Measurements from ENCODE around the gene PABPC1L2A. TPM values are rescaled to one million over a fixed set of nuclear protein-coding genes. Genes with fewer than 3 reads are reported as not detected.
"Not testable (repeated sequence)": the region's sequence is repeated elsewhere in the genome, so short reads cannot be mapped to it uniquely, and the experiment has no call there.

Gene PABPC1L2A
- total RNA-seq, 1 experiment from 2014 or later = not detected

GRCh38 chrX:73099505-73099904 is 20.2 kb upstream of the PABPC1L2A start:
- H3K36me3 ChIP-seq (ENCODE audit: control insufficient read depth in 1 of 2, insufficient read depth in 2 of 2, low read length in 2 of 2); H2AFZ ChIP-seq (ENCODE audit: low read depth, low read length, poor library complexity, severe bottlenecking); H4K20me1 ChIP-seq (ENCODE audit: insufficient read depth); BruUV-seq (replicated peaks); CTCF ChIA-PET; POLR2A ChIA-PET; H3K27ac ChIP-seq (ENCODE audit: low read depth, low read length); H3K9ac ChIP-seq (ENCODE audit: low read length); H3K4me1 ChIP-seq (ENCODE audit: control insufficient read depth in 1 of 2, insufficient read depth in 2 of 2, low read length in 2 of 2); H3K4me2 ChIP-seq (ENCODE audit: low read length); H3K4me3 ChIP-seq (replicated peaks in 1 of 2; ENCODE audit: low read depth in 1 of 2, low read length in 2 of 2); DNase-seq (ENCODE audit: low read depth, low spot score); ATAC-seq; RAD21 ChIA-PET (ENCODE audit: low non-redundant PET in 1 of 2, low total read pairs in 2 of 2, uncharacterized antibody in 2 of 2, unreplicated experiment in 2 of 2); H3K79me2 ChIP-seq (ENCODE audit: insufficient read depth, low read length); H3K9me2 ChIP-seq (ENCODE audit: insufficient read depth); H3K27me3 ChIP-seq (ENCODE audit: insufficient read depth, low read length); H3K9me3 ChIP-seq (ENCODE audit: control insufficient read depth in 1 of 2, insufficient read depth in 1 of 2, low read depth in 1 of 2, low read length in 2 of 2): not testable (repeated sequence)
- intact Hi-C loops (cut with micrococcal nuclease) = loop anchor here (10.0 kb wide), 2 partner anchors 85 to 165 kb away; no protein-coding TSS in a partner anchor

- H3K4me2 ChIP-seq (ENCODE audit: low read length); CTCF ChIA-PET; H3K79me2 ChIP-seq (ENCODE audit: insufficient read depth, low read length); H3K9ac ChIP-seq (ENCODE audit: low read length); BruUV-seq (replicated peaks); RAD21 ChIA-PET (ENCODE audit: low non-redundant PET in 1 of 2, low total read pairs in 2 of 2, uncharacterized antibody in 2 of 2, unreplicated experiment in 2 of 2); H3K4me1 ChIP-seq (ENCODE audit: control insufficient read depth in 1 of 2, insufficient read depth in 2 of 2, low read length in 2 of 2); ATAC-seq; H4K20me1 ChIP-seq (ENCODE audit: insufficient read depth); H3K4me3 ChIP-seq (replicated peaks in 1 of 2; ENCODE audit: low read depth in 1 of 2, low read length in 2 of 2); H3K9me3 ChIP-seq (ENCODE audit: control insufficient read depth in 1 of 2, insufficient read depth in 1 of 2, low read depth in 1 of 2, low read length in 2 of 2); H3K27ac ChIP-seq (ENCODE audit: low read depth, low read length); H3K36me3 ChIP-seq (ENCODE audit: control insufficient read depth in 1 of 2, insufficient read depth in 2 of 2, low read length in 2 of 2); H3K9me2 ChIP-seq (ENCODE audit: insufficient read depth); POLR2A ChIA-PET; H3K27me3 ChIP-seq (ENCODE audit: insufficient read depth, low read length); H2AFZ ChIP-seq (ENCODE audit: low read depth, low read length, poor library complexity, severe bottlenecking): not testable (repeated sequence)
- TF ChIP-seq RAD21 (IDR thresholded peaks at IDR 0.05; ENCODE audit: low read depth) (peak; percentile 11; the same call in 1 of the 2 replicates), CTCF (IDR thresholded peaks at IDR 0.05 in 2 of 3, conservative IDR thresholded peaks at IDR 0.05 in 1 of 3; ENCODE audit: borderline replicate concordance in 1 of 3, insufficient read depth in 1 of 3, low read depth in 2 of 3, low read length in 2 of 3) (peak in 2 of 3 experiments; percentile 7 to 12; a peak in 2 of 6 replicates)
- DNase-seq (ENCODE audit: low read depth, low spot score) = peak; percentile 0
- intact Hi-C loops (cut with micrococcal nuclease) = loop anchor here (10.0 kb wide), 2 partner anchors 928 to 1048 kb away; no protein-coding TSS in a partner anchor
Measured at GRCh38 chrX:73086766-73087165, 7.5 kb upstream of the PABPC1L2A start.

- H3K4me3 ChIP-seq (replicated peaks in 1 of 2; ENCODE audit: low read depth in 1 of 2, low read length in 2 of 2); BruUV-seq (replicated peaks); H3K9me2 ChIP-seq (ENCODE audit: insufficient read depth); ATAC-seq; H3K79me2 ChIP-seq (ENCODE audit: insufficient read depth, low read length); H3K27ac ChIP-seq (ENCODE audit: low read depth, low read length); CTCF ChIA-PET; RAD21 ChIA-PET (ENCODE audit: low non-redundant PET in 1 of 2, low total read pairs in 2 of 2, uncharacterized antibody in 2 of 2, unreplicated experiment in 2 of 2); H3K9me3 ChIP-seq (ENCODE audit: control insufficient read depth in 1 of 2, insufficient read depth in 1 of 2, low read depth in 1 of 2, low read length in 2 of 2); H3K4me2 ChIP-seq (ENCODE audit: low read length); H4K20me1 ChIP-seq (ENCODE audit: insufficient read depth); H3K4me1 ChIP-seq (ENCODE audit: control insufficient read depth in 1 of 2, insufficient read depth in 2 of 2, low read length in 2 of 2); H3K36me3 ChIP-seq (ENCODE audit: control insufficient read depth in 1 of 2, insufficient read depth in 2 of 2, low read length in 2 of 2); DNase-seq (ENCODE audit: low read depth, low spot score); POLR2A ChIA-PET; H2AFZ ChIP-seq (ENCODE audit: low read depth, low read length, poor library complexity, severe bottlenecking); H3K9ac ChIP-seq (ENCODE audit: low read length); H3K27me3 ChIP-seq (ENCODE audit: insufficient read depth, low read length): not testable (repeated sequence)
- intact Hi-C loops (cut with micrococcal nuclease) = loop anchor here (10.0 kb wide), 2 partner anchors 935 to 1055 kb away; no protein-coding TSS in a partner anchor
Measured at GRCh38 chrX:73079884-73080283, 572 bp upstream of the PABPC1L2A start.

- POLR2A ChIA-PET = not testable (repeated sequence)
Measured at GRCh38 chrX:73078597-73078996, 715 bp downstream of the PABPC1L2A start.

More at GRCh38 chrX:73078597-73078996, 715 bp downstream of the PABPC1L2A start:
- H3K9ac ChIP-seq (ENCODE audit: low read length); H3K4me2 ChIP-seq (ENCODE audit: low read length); BruUV-seq (replicated peaks); H3K9me2 ChIP-seq (ENCODE audit: insufficient read depth); H4K20me1 ChIP-seq (ENCODE audit: insufficient read depth); DNase-seq (ENCODE audit: low read depth, low spot score); H3K4me1 ChIP-seq (ENCODE audit: control insufficient read depth in 1 of 2, insufficient read depth in 2 of 2, low read length in 2 of 2); ATAC-seq; CTCF ChIA-PET; RAD21 ChIA-PET (ENCODE audit: low non-redundant PET in 1 of 2, low total read pairs in 2 of 2, uncharacterized antibody in 2 of 2, unreplicated experiment in 2 of 2); H3K36me3 ChIP-seq (ENCODE audit: control insufficient read depth in 1 of 2, insufficient read depth in 2 of 2, low read length in 2 of 2); H3K27me3 ChIP-seq (ENCODE audit: insufficient read depth, low read length); H3K4me3 ChIP-seq (replicated peaks in 1 of 2; ENCODE audit: low read depth in 1 of 2, low read length in 2 of 2); intact Hi-C loops (cut with micrococcal nuclease); H3K9me3 ChIP-seq (ENCODE audit: control insufficient read depth in 1 of 2, insufficient read depth in 1 of 2, low read depth in 1 of 2, low read length in 2 of 2); H3K79me2 ChIP-seq (ENCODE audit: insufficient read depth, low read length); H3K27ac ChIP-seq (ENCODE audit: low read depth, low read length); H2AFZ ChIP-seq (ENCODE audit: low read depth, low read length, poor library complexity, severe bottlenecking): not testable (repeated sequence)
